ENCODE data around the gene ANXA4. TPM values are rescaled to one million over a fixed set of nuclear protein-coding genes. Genes with fewer than 3 reads are reported as not detected.

Gene ANXA4
- total and polyA plus RNA-seq, 2 experiments from 2014 or later: 35.7 to 113 TPM

DNA sequence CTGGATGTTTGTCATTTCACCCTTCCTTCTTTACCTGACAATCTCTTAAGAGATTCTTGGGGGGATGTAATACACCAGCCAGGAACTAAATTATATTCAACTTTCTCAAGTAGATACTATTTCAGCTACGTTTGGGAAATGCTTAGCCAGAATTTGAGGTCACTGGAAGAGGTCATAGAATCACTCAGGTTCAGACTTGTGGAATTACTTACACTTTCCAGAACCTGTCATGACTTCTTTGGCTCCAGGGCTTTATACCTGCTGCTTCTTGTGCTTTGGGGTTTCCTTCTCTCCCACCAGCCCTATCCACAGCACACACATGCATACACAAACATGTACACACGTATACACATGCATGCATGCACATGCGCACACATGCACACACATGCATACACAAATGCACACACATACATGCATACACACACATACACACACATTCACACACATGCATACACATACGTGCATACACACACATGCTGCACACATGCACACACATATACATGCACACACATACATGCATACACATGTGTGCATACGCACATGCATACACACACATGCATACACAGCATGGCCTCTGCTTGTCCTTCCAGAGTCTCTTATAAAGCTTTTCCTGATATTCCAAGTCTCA lies 23.5 kb upstream of the ANXA4 start:
- Histone ChIP-seq H3F3A (ENCODE audit: insufficient read depth) (peaks cover 5% of the 10 kb centered on the region; the same call in 1 of the 2 replicates), H3K27me3 (replicated peaks; ENCODE audit: insufficient read depth) (no peaks in the 10 kb centered on the region), H3K4me3 (no peak overlapping the region), H3K27ac (no peak overlapping the region), H3K9me3 (ENCODE audit: low read depth) (no peaks in the 10 kb centered on the region), H3K9ac (no peak overlapping the region), H3K4me1 (ENCODE audit: insufficient read depth) (peaks cover 9% of the 10 kb centered on the region), H3K36me3 (ENCODE audit: low read depth) (no peaks in the 10 kb centered on the region), H4K20me1 (ENCODE audit: insufficient read depth) (no peaks in the 10 kb centered on the region), H2AFZ (no peak overlapping the region), H3K4me2 (ENCODE audit: unreplicated experiment) (no peak overlapping the region), H3K79me2 (ENCODE audit: insufficient read depth) (no peaks in the 10 kb centered on the region), H3K9me2 (ENCODE audit: insufficient read depth) (no peaks in the 10 kb centered on the region)
- in situ Hi-C loops (cut with MboI): no loop called here
- DNase-seq: no peak
- WGBS, 2 experiments (ENCODE audit: low coverage in 1 of 2, low lambda C conversion rate in 2 of 2, missing lambda C conversion rate in 2 of 2): 67 to 68% methylated on average over 5 of the region's 5 CpGs
- TF ChIP-seq EZH2 (IDR thresholded peaks at IDR 0.05; ENCODE audit: insufficient read depth, poor library complexity, severe bottlenecking): no peak
- TF ChIP-seq EZH2phosphoT487 (IDR thresholded peaks at IDR 0.05; ENCODE audit: insufficient read depth, low read depth): no peak

DNA sequence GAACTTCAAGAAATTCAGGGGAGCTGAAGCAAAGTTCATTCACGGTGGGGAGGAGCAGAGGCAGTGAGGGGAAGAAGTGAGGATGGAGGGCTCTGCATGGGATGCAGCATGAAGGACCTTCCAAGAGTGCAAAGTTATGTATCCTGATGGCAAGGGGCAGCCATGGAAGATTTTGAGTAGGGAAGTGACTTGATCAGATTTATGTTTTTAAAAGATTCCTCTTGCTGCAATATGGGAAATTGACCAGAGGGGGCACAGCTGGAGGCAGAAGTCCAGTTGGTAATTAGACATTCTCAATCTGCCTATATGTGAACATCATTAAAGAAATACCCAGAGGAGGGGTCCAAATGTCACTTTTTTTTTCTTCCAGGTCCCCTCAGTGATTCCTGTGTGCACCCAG lies 21.5 kb upstream of the ANXA4 start:
- H3K36me3 ChIP-seq (ENCODE audit: low read depth): no peaks in the 10 kb centered on the region

GRCh38 chr2:69721022-69721421 lies 20.9 kb upstream of the ANXA4 start:
- 35 to 42% methylated on average over 4 of the region's 4 CpGs for WGBS, 2 experiments (ENCODE audit: low coverage in 1 of 2, low lambda C conversion rate in 2 of 2, missing lambda C conversion rate in 2 of 2)
- H3K9me2 ChIP-seq (ENCODE audit: insufficient read depth): no peaks in the 10 kb centered on the region
- no peaks in the 10 kb centered on the region for H3K79me2 ChIP-seq (ENCODE audit: insufficient read depth)
- H3K27me3 ChIP-seq (replicated peaks; ENCODE audit: insufficient read depth): no peaks in the 10 kb centered on the region
- in situ Hi-C loops (cut with MboI): loop anchor here (5.0 kb wide), 1 partner anchor 101 kb away; no protein-coding TSS in a partner anchor
- H3K27ac ChIP-seq: no peak overlapping the region
- H3F3A ChIP-seq (ENCODE audit: insufficient read depth): no peaks in the 10 kb centered on the region
- H3K36me3 ChIP-seq (ENCODE audit: low read depth): no peaks in the 10 kb centered on the region
- no peaks in the 10 kb centered on the region for H4K20me1 ChIP-seq (ENCODE audit: insufficient read depth)
- H3K9me3 ChIP-seq (ENCODE audit: low read depth): no peaks in the 10 kb centered on the region
- TF ChIP-seq EZH2 (IDR thresholded peaks at IDR 0.05; ENCODE audit: insufficient read depth, poor library complexity, severe bottlenecking): no peak
- TF ChIP-seq EZH2phosphoT487 (IDR thresholded peaks at IDR 0.05; ENCODE audit: insufficient read depth, low read depth): no peak
- no peak overlapping the region for H3K4me2 ChIP-seq (ENCODE audit: unreplicated experiment)
- H3K9ac ChIP-seq: no peak overlapping the region
- no peak overlapping the region for H2AFZ ChIP-seq
- DNase-seq: no peak
- H3K4me1 ChIP-seq (ENCODE audit: insufficient read depth): peaks cover 9% of the 10 kb centered on the region
- no peak overlapping the region for H3K4me3 ChIP-seq

More for the DNA sequence above, 21.5 kb upstream of the ANXA4 start:
- Histone ChIP-seq H3K9me3 (ENCODE audit: low read depth) (no peaks in the 10 kb centered on the region), H3K9ac (no peak overlapping the region), H3K4me3 (no peak overlapping the region), H3K27me3 (replicated peaks; ENCODE audit: insufficient read depth) (no peaks in the 10 kb centered on the region), H2AFZ (no peak overlapping the region), H3K4me2 (ENCODE audit: unreplicated experiment) (no peak overlapping the region), H3K79me2 (ENCODE audit: insufficient read depth) (no peaks in the 10 kb centered on the region), H4K20me1 (ENCODE audit: insufficient read depth) (no peaks in the 10 kb centered on the region), H3F3A (ENCODE audit: insufficient read depth) (peaks cover 5% of the 10 kb centered on the region; the same call in 1 of the 2 replicates), H3K27ac (no peak overlapping the region), H3K9me2 (ENCODE audit: insufficient read depth) (no peaks in the 10 kb centered on the region), H3K4me1 (ENCODE audit: insufficient read depth) (peaks cover 9% of the 10 kb centered on the region)
- TF ChIP-seq EZH2phosphoT487 (IDR thresholded peaks at IDR 0.05; ENCODE audit: insufficient read depth, low read depth): no peak
- TF ChIP-seq EZH2 (IDR thresholded peaks at IDR 0.05; ENCODE audit: insufficient read depth, poor library complexity, severe bottlenecking): no peak
- WGBS, 2 experiments (ENCODE audit: low coverage in 1 of 2, low lambda C conversion rate in 2 of 2, missing lambda C conversion rate in 2 of 2): 29 to 50% methylated on average over 1 of the region's 1 CpG
- in situ Hi-C loops (cut with MboI): loop anchor here (5.0 kb wide), 1 partner anchor 102 kb away; no protein-coding TSS in a partner anchor
- peak; percentile 43 for DNase-seq

DNA sequence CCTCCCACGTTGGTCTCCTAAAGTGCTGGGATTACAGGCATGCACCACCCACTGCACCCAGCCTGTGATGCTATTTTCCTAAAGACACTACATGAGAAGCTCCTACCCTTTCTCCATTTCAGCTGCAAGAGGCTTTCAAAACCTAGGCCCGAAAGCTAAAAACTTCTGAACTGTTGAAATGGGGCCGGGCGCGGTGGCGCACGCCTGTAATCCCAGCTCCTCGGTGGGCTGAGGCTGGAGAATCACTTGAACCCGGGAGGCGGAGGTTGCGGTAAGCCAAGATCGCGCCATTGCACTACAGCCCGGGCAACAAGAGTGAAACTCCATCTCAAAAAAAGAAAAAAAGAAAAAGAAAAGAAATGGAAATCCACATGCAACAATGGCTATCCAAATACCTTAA lies 18.1 kb upstream of the ANXA4 start:
- Histone ChIP-seq H3K4me2 (ENCODE audit: unreplicated experiment) (no peak overlapping the region), H3K9me2 (ENCODE audit: insufficient read depth) (no peaks in the 10 kb centered on the region), H2AFZ (no peak overlapping the region), H3K36me3 (ENCODE audit: low read depth) (no peaks in the 10 kb centered on the region), H3K4me1 (ENCODE audit: insufficient read depth) (no peaks in the 10 kb centered on the region; the same call in 1 of the 2 replicates), H3F3A (ENCODE audit: insufficient read depth) (no peaks in the 10 kb centered on the region), H4K20me1 (ENCODE audit: insufficient read depth) (no peaks in the 10 kb centered on the region), H3K27ac (no peak overlapping the region), H3K9ac (no peak overlapping the region), H3K9me3 (ENCODE audit: low read depth) (no peaks in the 10 kb centered on the region), H3K79me2 (ENCODE audit: insufficient read depth) (no peaks in the 10 kb centered on the region), H3K27me3 (replicated peaks; ENCODE audit: insufficient read depth) (no peaks in the 10 kb centered on the region), H3K4me3 (no peak overlapping the region)
- 87 to 89% methylated on average over 14 of the region's 14 CpGs for WGBS, 2 experiments (ENCODE audit: low coverage in 1 of 2, low lambda C conversion rate in 2 of 2, missing lambda C conversion rate in 2 of 2)
- no peak for TF ChIP-seq EZH2 (IDR thresholded peaks at IDR 0.05; ENCODE audit: insufficient read depth, poor library complexity, severe bottlenecking)
- TF ChIP-seq EZH2phosphoT487 (IDR thresholded peaks at IDR 0.05; ENCODE audit: insufficient read depth, low read depth): no peak
- DNase-seq: no peak
- in situ Hi-C loops (cut with MboI): loop anchor here (5.0 kb wide), 1 partner anchor 99 kb away; no protein-coding TSS in a partner anchor

Data from GM23248 (cell line).